Measurements from ENCODE around the gene HNF4A.

- TF ChIP-seq CTCF (IDR thresholded peaks at IDR 0.05) (no peak), POLR2A (IDR thresholded peaks at IDR 0.05) (no peak)
Measured at GRCh38 chr20:44419131-44419844, 63.8 kb downstream of the HNF4A start.
